NCI-H524 treated with DMSO at 0.1 percent for 48 hours (cell line): Measurements from ENCODE around the gene DDX42.

ENCODE experiments used
- DNase-seq: peaks from one replicate; lab custom pipeline; 2025; lab: John Stamatoyannopoulos, UW

Gene DDX42

DNA sequence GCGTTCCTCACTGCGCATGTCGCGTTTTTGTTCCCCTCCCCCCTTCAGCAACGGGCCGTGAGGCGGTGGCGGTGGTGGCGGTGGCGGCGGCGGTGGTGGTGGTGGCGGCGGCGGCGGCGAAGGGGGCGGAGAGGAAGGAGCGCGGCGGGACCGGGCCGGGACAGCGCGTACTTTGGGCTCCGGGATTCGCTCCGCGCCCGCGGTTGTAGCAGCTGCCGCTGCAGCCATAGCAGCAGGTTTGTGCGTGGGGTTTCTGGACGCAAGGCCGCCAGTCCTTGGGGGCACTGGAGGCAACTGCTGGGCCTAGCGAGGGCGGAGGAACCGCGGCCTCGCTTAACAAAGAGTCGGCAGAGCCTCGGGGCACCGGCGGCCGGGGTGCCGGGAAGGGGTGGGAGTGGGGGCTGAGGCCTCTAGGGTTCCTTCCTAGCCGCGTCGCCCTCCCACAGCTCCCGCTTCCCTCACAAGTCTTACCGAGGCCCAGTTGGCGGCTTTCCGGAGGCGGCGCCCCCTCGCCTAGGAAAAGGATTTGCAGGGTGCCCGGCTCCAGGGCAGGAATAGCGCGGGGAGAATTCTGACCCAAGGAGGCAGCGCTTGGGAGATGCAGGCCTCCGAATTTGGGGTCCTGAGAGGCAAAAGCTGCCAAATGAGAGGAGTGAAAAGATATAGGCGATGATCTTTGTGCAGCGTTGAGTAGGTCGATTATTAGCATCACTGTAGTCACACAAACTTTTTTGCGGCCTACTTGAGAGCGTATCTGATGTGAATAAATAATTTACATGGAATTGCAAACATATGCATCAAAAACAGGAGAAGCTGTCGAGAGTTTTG lies at the start of gene DDX42:
TSS of gene DDX42 (plus strand) at position 30 of the 828 bp plus-strand sequence. CDS start 12,880 bp downstream, outside the sequence.
- DNase-seq, result peak; percentile 3

GRCh38 chr17:63735691-63736090 lies 38.3 kb upstream of the DDX42 start:
- DNase-seq, result no peak

- DNase-seq, result no peak
Observed at GRCh38 chr17:63740464-63741142, 33.4 kb upstream of the DDX42 start.

DNA sequence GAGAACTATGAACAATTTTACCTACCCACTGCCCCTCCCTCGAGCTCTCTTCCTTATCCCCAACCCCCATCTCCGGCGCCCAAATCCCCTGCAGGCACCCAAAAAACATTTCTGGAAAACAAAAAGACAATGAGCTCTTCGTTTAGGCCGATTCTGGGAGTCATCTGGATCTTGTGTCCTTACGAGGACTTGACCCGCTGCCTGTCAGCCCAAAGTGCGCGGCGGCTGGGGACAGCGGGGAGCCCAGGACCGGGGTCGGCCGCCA lies 32.9 kb upstream of the DDX42 start:
- no peak for DNase-seq

- peak; percentile 92 for DNase-seq
Observed at GRCh38 chr17:63741408-63742173, 32.4 kb upstream of the DDX42 start, which contains the start of gene STRADA. TSS of gene STRADA (minus strand) at chr17:63741799. CDS start at chr17:63728369, 13,430 bp downstream.

DNA sequence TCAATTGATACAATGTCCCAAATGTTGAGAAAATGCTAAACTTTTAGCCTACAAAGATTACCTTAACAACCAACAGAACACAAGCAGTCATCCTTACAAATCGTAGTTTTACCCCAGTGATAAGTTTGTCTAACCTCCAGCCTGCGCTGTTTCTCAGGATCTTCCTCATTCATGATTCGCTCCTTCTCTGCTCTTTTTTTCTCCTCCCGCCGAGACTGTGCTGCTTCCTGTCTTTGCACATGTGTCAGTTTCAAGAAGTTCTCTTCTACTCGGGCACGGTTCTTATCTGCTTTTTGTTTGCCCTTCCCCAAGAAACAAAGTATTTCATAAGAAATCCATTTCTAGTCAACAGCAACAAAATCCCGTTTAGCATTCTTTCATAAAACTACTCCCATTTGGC lies 22.2 kb upstream of the DDX42 start:
- no peak for DNase-seq

DNA sequence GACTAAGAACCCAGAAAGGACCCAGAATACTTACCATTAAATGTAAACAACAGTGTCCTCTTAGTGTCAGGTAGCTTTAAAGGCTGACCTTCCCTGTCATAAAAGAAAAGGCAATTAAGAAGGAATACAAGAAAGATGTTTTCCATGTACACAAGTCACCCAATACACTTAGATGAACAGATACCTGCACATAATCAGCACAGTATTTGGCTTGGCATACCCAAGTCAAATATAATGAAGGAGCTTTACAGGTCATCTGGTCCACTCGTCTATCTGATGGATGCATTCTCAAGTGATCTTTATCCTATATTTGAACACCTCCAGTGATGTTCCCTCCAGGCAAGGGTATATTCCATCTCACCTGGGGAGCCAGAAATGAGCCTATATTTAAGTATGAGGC lies 21.3 kb upstream of the DDX42 start:
- DNase-seq, result no peak

- DNase-seq, result no peak
Observed at GRCh38 chr17:63753215-63753614, 20.8 kb upstream of the DDX42 start.

DNA sequence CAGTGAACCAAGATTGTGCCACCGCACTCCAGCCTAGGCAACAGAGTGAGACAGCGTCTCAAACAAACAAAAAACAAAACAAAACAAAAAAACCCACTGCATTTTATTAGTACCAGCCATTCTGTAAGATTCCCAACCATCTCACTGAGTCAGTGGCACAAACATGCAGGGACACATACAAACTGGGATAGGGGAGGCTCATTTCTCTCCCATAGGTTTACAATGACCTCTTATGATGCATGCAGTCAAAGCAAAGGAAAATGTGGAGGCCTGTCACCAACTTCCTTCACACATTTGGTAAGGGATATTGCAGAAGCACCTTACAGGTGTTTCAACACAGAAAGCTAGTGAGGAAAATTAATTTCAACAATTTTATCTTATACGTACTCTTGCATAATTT lies 19.9 kb upstream of the DDX42 start:
- no peak for DNase-seq

GRCh38 chr17:63758428-63758827 lies 15.5 kb upstream of the DDX42 start:
- no peak for DNase-seq

DNA sequence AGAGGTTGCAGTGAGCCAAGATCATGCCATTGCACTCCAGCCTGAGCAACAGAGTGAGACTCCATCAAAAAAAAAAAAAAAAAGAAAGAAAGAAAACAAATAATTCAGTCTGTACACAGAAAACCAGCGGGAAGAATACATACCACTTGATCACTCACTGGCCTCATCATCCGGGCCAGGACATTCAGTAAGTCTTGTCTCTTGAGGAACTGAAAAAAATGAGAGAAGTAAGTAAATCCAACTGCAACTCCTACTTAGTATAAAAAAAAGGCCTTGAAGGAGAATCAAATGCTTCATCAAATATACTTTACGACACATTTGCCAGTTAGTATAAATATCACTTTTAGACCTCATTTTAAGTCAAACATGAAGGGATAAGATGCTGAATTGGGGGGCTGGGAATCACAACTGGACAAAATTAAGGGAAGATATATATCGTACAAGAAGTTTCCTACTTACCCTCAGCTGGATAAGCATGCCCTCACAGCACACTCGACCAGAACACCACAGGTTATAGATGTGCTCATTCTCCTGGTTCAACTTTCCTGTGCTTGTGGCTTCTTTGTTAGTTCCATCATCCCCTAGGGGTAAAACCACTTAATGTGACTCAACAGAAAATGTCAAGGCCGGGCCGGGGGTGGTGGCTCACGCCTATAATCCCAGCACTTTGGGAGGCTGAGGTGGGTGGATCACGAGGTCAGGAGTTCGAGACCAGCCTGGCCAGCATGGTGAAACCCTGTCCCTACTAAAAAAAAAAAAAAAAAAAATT lies 13.0 kb upstream of the DDX42 start:
- DNase-seq, result no peak

- DNase-seq, result no peak
Observed at GRCh38 chr17:63762161-63763078, 11.6 kb upstream of the DDX42 start.

- DNase-seq, result no peak
Observed at GRCh38 chr17:63764716-63765115, 9.3 kb upstream of the DDX42 start.

- DNase-seq, result no peak
Observed at GRCh38 chr17:63766754-63767153, 7.2 kb upstream of the DDX42 start.

- no peak for DNase-seq
Observed at GRCh38 chr17:63768433-63768832, 5.5 kb upstream of the DDX42 start.

GRCh38 chr17:63772801-63773271 lies 1.1 kb upstream of the DDX42 start:
- no peak for DNase-seq

GRCh38 chr17:63773272-63774140 lies 464 bp upstream of the DDX42 start, which contains the start of gene CCDC47:
TSS of gene CCDC47 (minus strand) at chr17:63773597. CDS start at chr17:63766175, 7,422 bp downstream.
- DNase-seq, result peak; percentile 95

GRCh38 chr17:63774969-63775265 lies 947 bp downstream of the DDX42 start:
- no peak for DNase-seq

- no peak for DNase-seq
Observed at GRCh38 chr17:63775420-63775819, 1.4 kb downstream of the DDX42 start.

DNA sequence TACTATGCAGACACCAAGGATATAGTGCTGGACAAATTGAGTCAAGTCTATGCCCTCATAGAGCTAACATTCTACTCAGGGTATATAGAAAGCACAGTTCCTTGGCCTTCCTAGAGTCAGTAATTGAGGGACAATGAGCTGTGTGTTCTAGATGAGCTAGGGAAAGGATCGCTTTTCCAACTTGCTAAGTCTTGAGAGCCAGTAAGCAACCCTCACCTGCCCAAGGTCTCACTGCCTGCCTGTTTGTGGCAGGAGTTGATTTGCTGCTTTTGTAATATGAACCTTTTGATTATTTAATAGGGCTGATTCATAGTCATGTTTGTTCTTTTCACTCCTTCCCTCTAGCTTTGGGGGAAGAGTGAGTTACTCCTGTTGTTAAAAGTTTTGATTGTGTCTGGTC lies 6.5 kb downstream of the DDX42 start:
- no peak for DNase-seq
